Measurements from ENCODE around the gene PRUNE2. TPM values are rescaled to one million over a fixed set of nuclear protein-coding genes. Genes with fewer than 3 reads are reported as not detected.

Gene PRUNE2
- polyA plus RNA-seq, 1 of the 3 experiments (the other 2 are of a cell fraction), result 13.0 TPM

GRCh38 chr9:76699971-76700370 lies 205.9 kb downstream of the PRUNE2 start (continued):
- TF ChIP-seq, protein P1, sequence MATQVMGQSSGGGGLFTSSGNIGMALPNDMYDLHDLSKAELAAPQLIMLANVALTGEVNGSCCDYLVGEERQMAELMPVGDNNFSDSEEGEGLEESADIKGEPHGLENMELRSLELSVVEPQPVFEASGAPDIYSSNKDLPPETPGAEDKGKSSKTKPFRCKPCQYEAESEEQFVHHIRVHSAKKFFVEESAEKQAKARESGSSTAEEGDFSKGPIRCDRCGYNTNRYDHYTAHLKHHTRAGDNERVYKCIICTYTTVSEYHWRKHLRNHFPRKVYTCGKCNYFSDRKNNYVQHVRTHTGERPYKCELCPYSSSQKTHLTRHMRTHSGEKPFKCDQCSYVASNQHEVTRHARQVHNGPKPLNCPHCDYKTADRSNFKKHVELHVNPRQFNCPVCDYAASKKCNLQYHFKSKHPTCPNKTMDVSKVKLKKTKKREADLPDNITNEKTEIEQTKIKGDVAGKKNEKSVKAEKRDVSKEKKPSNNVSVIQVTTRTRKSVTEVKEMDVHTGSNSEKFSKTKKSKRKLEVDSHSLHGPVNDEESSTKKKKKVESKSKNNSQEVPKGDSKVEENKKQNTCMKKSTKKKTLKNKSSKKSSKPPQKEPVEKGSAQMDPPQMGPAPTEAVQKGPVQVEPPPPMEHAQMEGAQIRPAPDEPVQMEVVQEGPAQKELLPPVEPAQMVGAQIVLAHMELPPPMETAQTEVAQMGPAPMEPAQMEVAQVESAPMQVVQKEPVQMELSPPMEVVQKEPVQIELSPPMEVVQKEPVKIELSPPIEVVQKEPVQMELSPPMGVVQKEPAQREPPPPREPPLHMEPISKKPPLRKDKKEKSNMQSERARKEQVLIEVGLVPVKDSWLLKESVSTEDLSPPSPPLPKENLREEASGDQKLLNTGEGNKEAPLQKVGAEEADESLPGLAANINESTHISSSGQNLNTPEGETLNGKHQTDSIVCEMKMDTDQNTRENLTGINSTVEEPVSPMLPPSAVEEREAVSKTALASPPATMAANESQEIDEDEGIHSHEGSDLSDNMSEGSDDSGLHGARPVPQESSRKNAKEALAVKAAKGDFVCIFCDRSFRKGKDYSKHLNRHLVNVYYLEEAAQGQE (IDR thresholded peaks at IDR 0.05; ENCODE audit: low read depth, low read length), result peak; percentile 47; the same call in 1 of the 2 replicates

- Histone ChIP-seq H4K20me1 (ENCODE audit: insufficient read depth) (no peaks in the 10 kb centered on the region), H3K27me3 (ENCODE audit: insufficient read depth) (no peaks in the 10 kb centered on the region), H2AFZ (ENCODE audit: low read depth) (no peak overlapping the region), H3K9me2 (no peaks in the 10 kb centered on the region), H3K9me3 (no peaks in the 10 kb centered on the region), H3F3A (replicated peaks; ENCODE audit: insufficient read depth) (peaks cover 18% of the 10 kb centered on the region), H3K79me2 (ENCODE audit: insufficient read depth) (no peaks in the 10 kb centered on the region), H3K4me2 (no peak overlapping the region), H3K36me3 (replicated peaks in 1 of 2; ENCODE audit: control insufficient read depth in 1 of 2, insufficient read depth in 2 of 2, low read length in 1 of 2) (no peaks in the 10 kb centered on the region), H3K9ac (no peak overlapping the region), H3K27ac (ENCODE audit: low read depth in 2 of 2, low read length in 1 of 2) (no peak overlapping the region), H3K4me3 (ENCODE audit: low read depth in 2 of 2, low read length in 1 of 2) (no peak overlapping the region), H3K4me1 (ENCODE audit: control insufficient read depth in 1 of 2, insufficient read depth in 2 of 2, low read depth in 1 of 2, low read length in 1 of 2) (peaks cover 0 to 22% of the 10 kb centered on the region in 2 experiments; a peak in 2 of 4 replicates)
- CTCF ChIA-PET, result no interaction called here
- WGBS (ENCODE audit: low lambda C conversion rate), result 5% methylated on average over 2 of the region's 2 CpGs
- no peak for DNase-seq
- POLR2A ChIA-PET, result no interaction called here
- TF ChIP-seq RFX5 (IDR thresholded peaks at IDR 0.05; ENCODE audit: low read length) (no peak), TCF12 (IDR thresholded peaks at IDR 0.05) (no peak), FOXM1 (IDR thresholded peaks at IDR 0.05; ENCODE audit: low read depth) (no peak), JUND (IDR thresholded peaks at IDR 0.05) (no peak), TEAD4 (IDR thresholded peaks at IDR 0.05; ENCODE audit: borderline replicate concordance, insufficient read depth) (no peak), RCOR1 (IDR thresholded peaks at IDR 0.05; ENCODE audit: low read length) (no peak), USF2 (IDR thresholded peaks at IDR 0.05; ENCODE audit: borderline replicate concordance, low read depth, low read length) (no peak), GATA2 (CRISPR knock-in tag; IDR thresholded peaks at IDR 0.05) (no peak), RAD21 (IDR thresholded peaks at IDR 0.05; ENCODE audit: low read length) (no peak), RXRA (IDR thresholded peaks at IDR 0.05; ENCODE audit: borderline replicate concordance, low read depth) (no peak), FOSL2 (IDR thresholded peaks at IDR 0.05; ENCODE audit: borderline replicate concordance, low read depth) (no peak)
- TF ChIP-seq, protein P2, sequence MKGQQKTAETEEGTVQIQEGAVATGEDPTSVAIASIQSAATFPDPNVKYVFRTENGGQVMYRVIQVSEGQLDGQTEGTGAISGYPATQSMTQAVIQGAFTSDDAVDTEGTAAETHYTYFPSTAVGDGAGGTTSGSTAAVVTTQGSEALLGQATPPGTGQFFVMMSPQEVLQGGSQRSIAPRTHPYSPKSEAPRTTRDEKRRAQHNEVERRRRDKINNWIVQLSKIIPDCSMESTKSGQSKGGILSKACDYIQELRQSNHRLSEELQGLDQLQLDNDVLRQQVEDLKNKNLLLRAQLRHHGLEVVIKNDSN (IDR thresholded peaks at IDR 0.05; ENCODE audit: borderline replicate concordance, low read depth), result no peak
- TF ChIP-seq, protein P1 (IDR thresholded peaks at IDR 0.05; ENCODE audit: low read depth, low read length), result no peak
- TF ChIP-seq, protein P3, sequence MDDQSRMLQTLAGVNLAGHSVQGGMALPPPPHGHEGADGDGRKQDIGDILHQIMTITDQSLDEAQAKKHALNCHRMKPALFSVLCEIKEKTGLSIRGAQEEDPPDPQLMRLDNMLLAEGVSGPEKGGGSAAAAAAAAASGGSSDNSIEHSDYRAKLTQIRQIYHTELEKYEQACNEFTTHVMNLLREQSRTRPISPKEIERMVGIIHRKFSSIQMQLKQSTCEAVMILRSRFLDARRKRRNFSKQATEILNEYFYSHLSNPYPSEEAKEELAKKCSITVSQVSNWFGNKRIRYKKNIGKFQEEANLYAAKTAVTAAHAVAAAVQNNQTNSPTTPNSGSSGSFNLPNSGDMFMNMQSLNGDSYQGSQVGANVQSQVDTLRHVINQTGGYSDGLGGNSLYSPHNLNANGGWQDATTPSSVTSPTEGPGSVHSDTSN (IDR thresholded peaks at IDR 0.05), result no peak
- TF ChIP-seq, protein P4, sequence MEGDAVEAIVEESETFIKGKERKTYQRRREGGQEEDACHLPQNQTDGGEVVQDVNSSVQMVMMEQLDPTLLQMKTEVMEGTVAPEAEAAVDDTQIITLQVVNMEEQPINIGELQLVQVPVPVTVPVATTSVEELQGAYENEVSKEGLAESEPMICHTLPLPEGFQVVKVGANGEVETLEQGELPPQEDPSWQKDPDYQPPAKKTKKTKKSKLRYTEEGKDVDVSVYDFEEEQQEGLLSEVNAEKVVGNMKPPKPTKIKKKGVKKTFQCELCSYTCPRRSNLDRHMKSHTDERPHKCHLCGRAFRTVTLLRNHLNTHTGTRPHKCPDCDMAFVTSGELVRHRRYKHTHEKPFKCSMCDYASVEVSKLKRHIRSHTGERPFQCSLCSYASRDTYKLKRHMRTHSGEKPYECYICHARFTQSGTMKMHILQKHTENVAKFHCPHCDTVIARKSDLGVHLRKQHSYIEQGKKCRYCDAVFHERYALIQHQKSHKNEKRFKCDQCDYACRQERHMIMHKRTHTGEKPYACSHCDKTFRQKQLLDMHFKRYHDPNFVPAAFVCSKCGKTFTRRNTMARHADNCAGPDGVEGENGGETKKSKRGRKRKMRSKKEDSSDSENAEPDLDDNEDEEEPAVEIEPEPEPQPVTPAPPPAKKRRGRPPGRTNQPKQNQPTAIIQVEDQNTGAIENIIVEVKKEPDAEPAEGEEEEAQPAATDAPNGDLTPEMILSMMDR (IDR thresholded peaks at IDR 0.05), result no peak
- TF ChIP-seq, protein P5, sequence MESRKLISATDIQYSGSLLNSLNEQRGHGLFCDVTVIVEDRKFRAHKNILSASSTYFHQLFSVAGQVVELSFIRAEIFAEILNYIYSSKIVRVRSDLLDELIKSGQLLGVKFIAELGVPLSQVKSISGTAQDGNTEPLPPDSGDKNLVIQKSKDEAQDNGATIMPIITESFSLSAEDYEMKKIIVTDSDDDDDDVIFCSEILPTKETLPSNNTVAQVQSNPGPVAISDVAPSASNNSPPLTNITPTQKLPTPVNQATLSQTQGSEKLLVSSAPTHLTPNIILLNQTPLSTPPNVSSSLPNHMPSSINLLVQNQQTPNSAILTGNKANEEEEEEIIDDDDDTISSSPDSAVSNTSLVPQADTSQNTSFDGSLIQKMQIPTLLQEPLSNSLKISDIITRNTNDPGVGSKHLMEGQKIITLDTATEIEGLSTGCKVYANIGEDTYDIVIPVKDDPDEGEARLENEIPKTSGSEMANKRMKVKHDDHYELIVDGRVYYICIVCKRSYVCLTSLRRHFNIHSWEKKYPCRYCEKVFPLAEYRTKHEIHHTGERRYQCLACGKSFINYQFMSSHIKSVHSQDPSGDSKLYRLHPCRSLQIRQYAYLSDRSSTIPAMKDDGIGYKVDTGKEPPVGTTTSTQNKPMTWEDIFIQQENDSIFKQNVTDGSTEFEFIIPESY (IDR thresholded peaks at IDR 0.05; ENCODE audit: borderline replicate concordance, low read depth), result no peak
Measured at GRCh38 chr9:76697554-76697953, 208.4 kb downstream of the PRUNE2 start.
